Uterus (tissue), 2 donors: ENCODE measurements around the gene CEP131.

Experiments
- CTCF ChIP-seq, 4 experiments: fragments of 200-600 bp in 2 of 4; fragments of 450-650 bp in 2 of 4; sonication (generic) in 2 of 4; IDR thresholded peaks; one replicate each; pipeline ENCODE4 v1.5.1; 2016 to 2019; ENCODE audit warnings: antibody characterized with exemption in 4 of 4, mild to moderate bottlenecking in 2 of 4, moderate library complexity in 1 of 4
- POLR2A ChIP-seq, 2 donors: fragments of 450-650 bp; IDR thresholded peaks; one replicate each; pipeline ENCODE4 v1.6.1; 2016; ENCODE audit warnings: antibody characterized with exemption in 2 of 2, mild to moderate bottlenecking in 1 of 2, moderate library complexity in 1 of 2

GRCh38 chr17:81193470-81194224, 29.1 kb downstream of the CEP131 start:
- no peak for TF ChIP-seq CTCF (IDR thresholded peaks at IDR 0.05)
- TF ChIP-seq POLR2A (IDR thresholded peaks at IDR 0.05), result no peak
